ENCODE results near the gene LANCL3.
"Not testable (repeated sequence)": the region's sequence is repeated elsewhere in the genome, so short reads cannot be mapped to it uniquely, and the experiment has no call there.

The LANCL3 gene

GRCh38 chrX:37627602-37628001 lies 56.1 kb downstream of the LANCL3 start:
- DNase-seq, result no peak

- no peak for DNase-seq
Measured at GRCh38 chrX:37638047-37638446, 66.6 kb downstream of the LANCL3 start.

GRCh38 chrX:37640142-37640541 lies 68.7 kb downstream of the LANCL3 start:
- DNase-seq, result no peak

- DNase-seq, result no peak
Measured at GRCh38 chrX:37641859-37642258, 70.4 kb downstream of the LANCL3 start.

GRCh38 chrX:37644381-37645305 lies 73.2 kb downstream of the LANCL3 start:
- DNase-seq, result no peak

GRCh38 chrX:37646254-37646653 lies 74.8 kb downstream of the LANCL3 start:
- DNase-seq, result no peak

GRCh38 chrX:37650879-37651278 lies 79.4 kb downstream of the LANCL3 start:
- DNase-seq, result not testable (repeated sequence)

- DNase-seq, result no peak
Measured at GRCh38 chrX:37651921-37652452, 80.5 kb downstream of the LANCL3 start.

GRCh38 chrX:37652589-37653231 lies 81.2 kb downstream of the LANCL3 start:
- no peak for DNase-seq

GRCh38 chrX:37653397-37654085 lies 82.1 kb downstream of the LANCL3 start:
- no peak for DNase-seq

GRCh38 chrX:37658343-37659030 lies 87.0 kb downstream of the LANCL3 start:
- DNase-seq, result no peak

GRCh38 chrX:37659047-37659446 lies 87.6 kb downstream of the LANCL3 start:
- no peak for DNase-seq

- no peak for DNase-seq
Measured at GRCh38 chrX:37662181-37662580, 90.7 kb downstream of the LANCL3 start.

GRCh38 chrX:37666516-37666915 lies 95.1 kb downstream of the LANCL3 start:
- DNase-seq, result no peak

GRCh38 chrX:37667141-37667540 lies 95.7 kb downstream of the LANCL3 start:
- DNase-seq, result no peak

- DNase-seq, result no peak
Measured at GRCh38 chrX:37672563-37672962, 101.1 kb downstream of the LANCL3 start.

- no peak for DNase-seq
Measured at GRCh38 chrX:37676811-37677210, 105.3 kb downstream of the LANCL3 start.

GRCh38 chrX:37677243-37677642 lies 105.8 kb downstream of the LANCL3 start:
- no peak for DNase-seq

GRCh38 chrX:37677765-37678164 lies 106.3 kb downstream of the LANCL3 start:
- DNase-seq, result no peak

GRCh38 chrX:37678574-37678973 lies 107.1 kb downstream of the LANCL3 start:
- DNase-seq, result no peak

GRCh38 chrX:37679230-37679629 lies 107.8 kb downstream of the LANCL3 start:
- DNase-seq, result no peak

- no peak for DNase-seq
Measured at GRCh38 chrX:37679888-37680287, 108.4 kb downstream of the LANCL3 start.

GRCh38 chrX:37684426-37684825 lies 113.0 kb downstream of the LANCL3 start:
- no peak for DNase-seq

All from right hindlimb (tissue), 1 donor.